ENCODE measurements around the gene ANKRD29.
A peak's percentile ranks its signal among the peaks of the same experiment; 100 is the strongest.
"Not testable (repeated sequence)": the region's sequence is repeated elsewhere in the genome, so short reads cannot be mapped to it uniquely, and the experiment has no call there.

ANKRD29 gene

DNA sequence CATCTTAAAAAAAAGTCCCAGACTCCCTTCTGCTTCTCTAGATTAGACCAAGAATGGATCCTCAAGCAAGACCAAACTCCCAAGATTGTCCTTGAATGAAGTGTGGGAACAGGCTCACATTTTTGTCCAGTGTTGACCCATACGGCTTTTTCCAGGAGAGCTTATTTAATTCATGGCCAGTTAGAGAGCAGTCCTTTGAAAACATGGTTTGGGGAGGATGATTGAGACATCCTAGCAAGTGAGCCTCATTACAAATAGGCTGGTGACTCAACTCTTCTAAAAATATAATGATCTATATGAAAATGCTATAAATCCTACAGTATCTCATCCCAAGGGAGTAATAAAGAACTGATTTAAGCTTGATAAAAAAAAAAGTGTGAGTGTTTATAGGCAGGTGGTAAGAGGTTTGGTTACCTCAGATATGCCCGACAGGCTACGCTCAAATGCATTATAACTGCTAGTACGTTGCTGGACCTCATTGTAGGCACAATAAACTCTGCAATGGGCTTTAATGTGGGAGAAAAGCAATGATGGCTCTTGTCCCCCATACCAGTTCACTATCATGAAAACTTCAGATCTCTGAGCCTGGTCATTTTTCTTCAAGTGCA, 17.0 kb downstream of the ANKRD29 start:
- DNase-seq (ENCODE audit: low spot score) = no peak

DNA sequence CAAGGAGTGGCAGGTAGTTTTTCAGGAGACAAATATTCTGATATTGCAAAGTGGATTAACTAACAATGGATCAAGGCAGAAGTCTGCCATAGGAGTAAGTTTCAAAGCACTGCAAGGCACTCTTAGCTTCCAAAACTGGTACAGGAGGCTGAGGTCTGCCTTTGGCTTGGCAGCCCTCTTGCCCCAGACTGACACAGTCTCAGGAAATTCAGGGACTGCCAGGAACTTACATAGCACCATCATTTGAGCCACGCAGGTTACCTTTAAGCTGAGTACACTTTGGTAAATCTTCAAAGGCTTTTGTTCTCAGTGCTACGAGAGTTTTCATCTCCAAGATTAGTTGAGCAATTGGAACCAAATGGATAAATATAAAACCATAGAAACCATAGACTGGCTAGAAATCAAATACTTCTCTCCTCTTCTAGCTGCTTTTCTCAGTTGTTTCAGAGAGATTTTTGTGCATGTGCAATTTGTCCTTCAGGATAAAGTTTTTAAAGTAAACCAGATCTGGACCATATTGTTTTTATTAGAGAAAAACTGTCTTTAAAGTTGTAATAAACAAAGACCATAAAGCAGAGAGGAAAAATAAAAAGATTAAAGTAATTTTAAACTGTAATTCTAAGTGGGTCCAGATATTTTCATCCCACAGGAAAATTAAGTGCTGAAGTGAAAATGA, 18.8 kb downstream of the ANKRD29 start:
- no peak for DNase-seq (ENCODE audit: low spot score)

GRCh38 chr18:23641937-23642666, 20.6 kb downstream of the ANKRD29 start:
- no peak for DNase-seq (ENCODE audit: low spot score)

GRCh38 chr18:23641143-23641720, 21.5 kb downstream of the ANKRD29 start:
- no peak for DNase-seq (ENCODE audit: low spot score)

- DNase-seq (ENCODE audit: low spot score) = no peak
Measured at GRCh38 chr18:23640052-23640451, 22.7 kb downstream of the ANKRD29 start.

DNA sequence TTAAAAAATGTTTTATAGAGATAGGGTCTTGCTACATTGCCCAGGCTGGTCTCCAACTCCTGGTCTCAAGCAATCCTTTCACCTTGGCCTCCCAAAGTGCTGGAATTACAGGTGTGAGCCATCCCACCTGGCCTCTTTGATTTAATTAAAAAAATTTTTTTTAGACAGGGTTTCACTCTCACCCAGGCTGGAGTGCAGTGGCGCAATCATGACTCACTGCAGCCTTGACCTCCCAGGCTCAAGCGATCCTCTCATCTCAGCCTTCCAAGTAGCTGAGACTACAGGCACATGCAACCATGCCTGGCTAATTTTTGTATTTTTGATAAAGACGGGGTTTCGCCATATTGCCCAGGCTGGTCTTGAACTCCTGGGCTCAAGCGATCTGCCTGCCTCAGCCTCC, 26.3 kb downstream of the ANKRD29 start:
- DNase-seq (ENCODE audit: low spot score) = not testable (repeated sequence)

- no peak for DNase-seq (ENCODE audit: low spot score)
Measured at GRCh38 chr18:23636071-23636399, 26.7 kb downstream of the ANKRD29 start.

GRCh38 chr18:23635283-23636070, 27.2 kb downstream of the ANKRD29 start:
- no peak for DNase-seq (ENCODE audit: low spot score)

- no peak for DNase-seq (ENCODE audit: low spot score)
Measured at GRCh38 chr18:23634692-23635091, 28.0 kb downstream of the ANKRD29 start.

DNA sequence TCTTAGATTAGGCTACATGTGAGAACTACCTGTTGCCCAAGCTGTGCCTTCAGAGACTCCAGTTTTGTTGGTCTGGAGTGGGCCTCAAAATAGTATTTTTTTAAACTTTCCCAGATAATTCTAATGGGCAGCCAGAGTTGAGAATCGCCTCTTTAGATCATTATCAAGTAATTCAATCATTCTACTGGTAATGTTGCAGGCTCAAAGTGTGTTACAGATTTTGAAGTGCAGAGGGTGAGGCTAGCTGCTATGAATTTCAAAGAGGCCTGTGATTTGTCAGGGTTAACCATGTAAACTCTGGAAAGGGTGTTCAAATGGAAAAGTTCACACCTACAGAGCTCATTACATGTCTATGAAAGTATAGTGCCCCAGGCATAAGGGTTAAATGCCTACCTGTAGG, 30.1 kb downstream of the ANKRD29 start:
- DNase-seq (ENCODE audit: low spot score) = no peak

DNA sequence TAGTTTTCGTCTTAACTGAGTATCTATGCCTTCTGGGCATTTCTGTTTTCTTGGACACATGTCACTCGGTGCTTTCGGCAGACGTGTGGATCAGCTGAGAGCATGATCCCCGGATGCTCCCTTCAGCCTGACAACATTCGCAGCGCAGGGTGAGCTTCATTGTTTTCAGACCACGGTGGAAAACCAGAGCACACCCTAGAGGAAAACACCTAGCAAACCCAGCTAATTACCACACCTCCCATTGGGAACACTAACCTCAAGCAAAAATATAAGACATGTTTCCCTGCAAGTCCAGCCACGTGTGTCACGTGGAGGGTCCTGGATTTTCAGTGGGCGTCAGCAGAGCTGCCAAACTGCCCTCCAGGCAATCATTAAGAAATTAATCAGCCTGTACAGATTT, 31.0 kb downstream of the ANKRD29 start:
- peak; percentile 58 for DNase-seq (ENCODE audit: low spot score)

DNA sequence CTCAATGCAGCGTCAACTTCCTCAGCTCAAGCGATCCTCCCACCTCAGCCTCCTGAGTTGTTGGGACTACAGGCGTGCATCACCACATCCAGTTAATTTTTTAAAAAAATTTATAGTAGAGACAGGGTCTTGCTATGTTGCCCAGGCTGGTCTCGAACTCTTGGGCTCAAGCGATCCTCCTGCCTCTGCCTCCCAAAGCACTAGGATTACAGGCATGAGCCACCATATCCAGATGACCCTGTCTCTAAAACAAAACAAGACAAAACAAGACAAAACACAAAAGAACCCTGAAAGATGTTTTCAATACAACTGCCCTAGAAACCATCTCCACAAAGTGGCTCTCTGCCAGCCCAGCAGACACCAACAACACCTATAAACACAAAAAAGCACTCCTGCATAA, 31.4 kb downstream of the ANKRD29 start:
- no peak for DNase-seq (ENCODE audit: low spot score)

GRCh38 chr18:23629444-23629946, 33.2 kb downstream of the ANKRD29 start:
- DNase-seq (ENCODE audit: low spot score) = no peak

- no peak for DNase-seq (ENCODE audit: low spot score)
Measured at GRCh38 chr18:23627970-23628369, 34.7 kb downstream of the ANKRD29 start.

GRCh38 chr18:23627321-23627720, 35.4 kb downstream of the ANKRD29 start:
- no peak for DNase-seq (ENCODE audit: low spot score)

- no peak for DNase-seq (ENCODE audit: low spot score)
Measured at GRCh38 chr18:23626451-23627279, 36.0 kb downstream of the ANKRD29 start.

DNA sequence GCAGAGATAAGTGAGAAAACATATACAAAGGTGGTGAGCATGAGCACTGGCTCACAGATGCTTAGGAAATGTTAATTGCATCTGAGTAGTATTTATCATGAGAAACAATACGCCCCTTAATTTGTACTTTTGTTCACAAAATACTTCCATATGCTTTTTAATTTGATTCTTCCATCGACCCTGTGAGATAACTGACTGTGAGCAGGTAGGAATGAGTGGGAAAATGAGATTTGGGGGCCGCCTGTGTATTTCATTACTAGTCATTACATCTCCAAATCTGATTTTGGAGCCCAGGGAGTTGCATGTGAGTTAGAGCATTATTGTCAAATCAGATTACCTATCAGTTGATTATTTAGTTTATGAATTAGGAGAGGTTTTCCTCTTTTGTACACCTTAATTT, 39.7 kb downstream of the ANKRD29 start:
- no peak for DNase-seq (ENCODE audit: low spot score)

- peak; percentile 51 for DNase-seq (ENCODE audit: low spot score)
Measured at GRCh38 chr18:23619388-23619881, 43.3 kb downstream of the ANKRD29 start.

DNA sequence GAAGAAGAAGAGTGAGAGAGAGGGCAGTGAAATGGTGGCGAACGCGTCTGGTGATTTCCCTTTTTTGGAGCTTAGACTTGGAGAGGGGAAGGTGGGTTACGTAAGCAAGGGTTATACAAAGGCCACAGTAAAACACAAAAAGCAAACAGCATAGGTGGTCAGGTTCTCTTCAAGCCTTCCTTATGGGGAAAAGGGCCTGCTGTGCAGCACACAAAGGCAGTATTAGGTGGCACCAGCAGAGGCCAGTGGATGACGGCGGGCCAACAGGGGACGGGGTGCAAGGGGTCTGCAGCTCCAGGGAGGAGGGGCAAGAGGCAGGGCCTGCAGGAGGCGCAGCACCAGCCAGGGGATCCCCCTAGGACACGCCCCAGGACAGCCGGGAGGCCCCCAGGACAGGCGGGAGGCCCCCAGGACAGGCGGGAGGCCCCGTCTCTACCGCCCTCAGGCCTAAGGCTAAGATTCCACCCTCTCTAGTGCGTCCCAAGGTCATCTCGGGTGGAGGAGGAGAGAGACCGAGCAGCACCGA, 43.8 kb downstream of the ANKRD29 start:
- no peak for DNase-seq (ENCODE audit: low spot score)

DNA sequence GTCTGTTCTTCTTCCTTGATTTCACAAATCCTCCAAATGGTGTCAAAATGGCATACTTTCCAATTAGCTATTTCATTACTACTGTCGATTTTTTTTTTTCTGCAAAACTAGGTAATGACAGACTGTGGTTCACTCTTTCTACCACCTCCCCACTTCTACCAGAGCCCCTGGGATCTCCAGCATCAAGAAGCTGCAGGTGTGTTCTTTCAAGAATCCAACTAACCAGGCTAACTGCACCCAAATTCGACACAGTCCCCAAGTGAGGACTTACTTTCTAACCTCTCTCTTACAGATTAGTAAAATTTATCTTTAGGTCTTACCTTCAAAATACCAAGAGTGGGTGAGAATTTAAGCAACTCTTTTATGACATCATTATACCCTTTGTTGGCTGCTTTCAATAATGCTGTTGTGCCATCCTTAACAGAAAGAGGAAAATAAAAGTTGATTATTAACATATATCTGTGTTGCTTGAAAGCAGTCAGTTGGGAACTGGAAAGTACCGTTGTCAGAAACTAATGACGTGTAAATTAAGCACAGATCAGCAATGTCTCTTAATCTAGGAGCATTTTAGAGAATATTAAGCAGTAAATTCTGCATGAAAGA, 45.2 kb downstream of the ANKRD29 start:
- no peak for DNase-seq (ENCODE audit: low spot score)

Measured in D341Med (cell line).